Activated T-helper 1 cell treated with anti-CD3 and anti-CD28 coated beads, Interleukin-2, amount 50 U/mL, for 16 hours (primary cell): ENCODE data around the gene EFNB3.

ENCODE experiments used
- DNase-seq, 2 donors: peaks; one replicate each; pipeline ENCODE4 v3.0.0-alpha.2; 2020; ENCODE audit warnings: low read depth in 1 of 2, low spot score in 1 of 2

EFNB3 gene, protein sequence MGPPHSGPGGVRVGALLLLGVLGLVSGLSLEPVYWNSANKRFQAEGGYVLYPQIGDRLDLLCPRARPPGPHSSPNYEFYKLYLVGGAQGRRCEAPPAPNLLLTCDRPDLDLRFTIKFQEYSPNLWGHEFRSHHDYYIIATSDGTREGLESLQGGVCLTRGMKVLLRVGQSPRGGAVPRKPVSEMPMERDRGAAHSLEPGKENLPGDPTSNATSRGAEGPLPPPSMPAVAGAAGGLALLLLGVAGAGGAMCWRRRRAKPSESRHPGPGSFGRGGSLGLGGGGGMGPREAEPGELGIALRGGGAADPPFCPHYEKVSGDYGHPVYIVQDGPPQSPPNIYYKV

DNA sequence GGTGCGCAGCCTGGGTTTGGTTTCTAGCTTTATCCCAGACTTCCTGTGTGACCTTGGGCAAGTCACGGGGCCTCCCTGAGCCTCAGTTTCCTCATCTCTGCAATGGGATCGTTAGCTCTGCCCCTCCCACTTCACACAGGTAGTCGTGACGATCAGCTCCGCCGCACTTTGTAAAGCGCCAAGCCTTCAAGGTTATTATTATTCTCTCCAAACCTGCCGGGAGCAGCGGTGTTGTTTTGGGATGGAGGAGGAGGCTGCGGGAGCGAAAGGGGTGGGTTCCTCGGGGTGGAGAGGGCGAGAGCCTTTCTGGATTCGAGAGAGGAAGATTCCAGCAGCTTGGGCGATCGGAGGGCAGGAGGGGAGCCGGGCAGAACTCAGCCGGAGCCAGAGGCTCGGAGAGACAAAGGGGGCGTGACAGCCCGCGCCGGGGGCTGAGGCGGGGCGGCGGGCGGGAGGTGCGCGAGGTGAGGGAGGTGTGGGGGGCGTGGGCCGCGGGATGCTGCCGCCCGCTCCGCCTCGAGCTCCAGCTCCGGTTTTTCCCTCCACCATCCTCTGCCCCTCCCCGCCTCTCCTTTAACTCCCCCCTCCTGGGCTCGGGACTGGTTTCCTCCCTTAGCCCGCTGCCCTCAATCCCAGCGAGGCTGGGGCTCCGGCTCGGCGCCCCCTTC lies at the start of gene EFNB3:
Gene EFNB3, plus strand, starts transcription at position 602 of the 668 bp plus-strand sequence. CDS start 397 bp downstream, outside the sequence.
- no peak for DNase-seq

DNA sequence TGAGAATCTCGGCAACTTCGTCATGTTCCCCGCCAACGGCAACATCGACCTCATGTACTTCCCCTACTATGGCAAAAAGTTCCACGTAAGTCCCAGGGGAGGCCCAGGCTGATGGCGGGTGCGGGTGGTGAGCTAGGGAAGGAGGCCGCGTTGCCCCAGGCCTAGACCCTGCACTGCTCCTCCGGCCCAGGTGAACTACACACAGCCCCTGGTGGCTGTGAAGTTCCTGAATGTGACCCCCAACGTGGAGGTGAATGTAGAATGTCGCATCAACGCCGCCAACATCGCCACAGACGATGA lies 49.5 kb upstream of the EFNB3 start:
- no peak for DNase-seq

- DNase-seq, result no peak
These were observed 47.9 kb upstream of the EFNB3 start for GRCh38 chr17:7656958-7657609.

DNA sequence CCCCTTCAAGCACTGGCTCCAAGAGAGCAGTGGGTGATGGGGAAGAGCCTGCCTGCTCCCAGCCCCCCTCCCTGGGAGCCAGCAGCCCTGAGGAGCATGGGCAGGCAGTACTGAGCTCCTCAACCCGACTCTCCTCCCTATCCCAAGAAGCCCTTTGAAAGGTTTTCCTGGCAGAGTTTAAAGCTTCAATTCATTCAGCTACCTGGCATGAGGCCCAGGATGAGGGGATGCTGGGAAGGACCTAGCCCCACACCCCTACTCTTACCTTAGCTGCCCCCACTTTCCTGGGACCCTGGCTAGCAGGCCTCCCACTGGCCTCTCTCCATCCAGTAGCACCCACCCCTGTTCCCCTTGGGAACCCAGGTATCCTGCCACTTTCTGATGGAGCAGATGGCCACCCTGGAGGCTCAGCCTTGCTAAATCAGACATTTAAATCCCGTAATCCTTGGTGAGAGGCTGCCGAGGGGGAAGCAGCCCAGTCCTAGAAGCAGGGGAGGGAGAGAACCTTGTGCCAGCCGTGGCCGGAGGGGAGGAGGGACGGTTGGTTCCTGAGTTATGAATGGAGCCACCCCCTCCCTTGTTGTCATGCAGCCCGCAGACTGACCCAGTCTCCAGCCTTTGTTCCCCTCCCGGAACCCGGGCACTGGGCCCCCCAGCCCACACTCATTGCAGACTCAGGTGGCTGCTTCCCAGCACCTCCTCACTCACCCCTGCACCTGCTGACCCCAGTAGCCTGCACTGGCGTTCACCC lies 37.2 kb upstream of the EFNB3 start:
- no peak for DNase-seq

DNA sequence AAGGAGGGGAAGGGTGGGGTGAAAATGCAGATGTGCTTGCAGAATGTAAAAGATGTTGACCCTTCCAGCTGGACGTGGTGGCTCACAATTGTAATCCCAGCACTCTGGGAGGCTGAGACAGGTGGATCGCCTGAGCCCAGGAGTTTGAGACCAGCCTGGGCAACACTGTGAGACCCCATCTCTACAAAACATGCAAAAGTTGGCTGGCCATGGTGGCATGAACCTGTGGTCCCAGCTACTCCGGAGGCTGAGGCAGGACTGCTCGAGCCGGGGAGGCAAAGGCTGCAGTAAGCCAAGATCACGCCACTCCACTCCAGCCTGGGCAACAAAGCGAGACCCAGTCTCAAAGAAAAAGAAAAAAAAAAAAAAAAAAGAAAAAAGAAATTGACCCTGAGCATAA lies 36.5 kb upstream of the EFNB3 start:
- DNase-seq, result no peak

DNA sequence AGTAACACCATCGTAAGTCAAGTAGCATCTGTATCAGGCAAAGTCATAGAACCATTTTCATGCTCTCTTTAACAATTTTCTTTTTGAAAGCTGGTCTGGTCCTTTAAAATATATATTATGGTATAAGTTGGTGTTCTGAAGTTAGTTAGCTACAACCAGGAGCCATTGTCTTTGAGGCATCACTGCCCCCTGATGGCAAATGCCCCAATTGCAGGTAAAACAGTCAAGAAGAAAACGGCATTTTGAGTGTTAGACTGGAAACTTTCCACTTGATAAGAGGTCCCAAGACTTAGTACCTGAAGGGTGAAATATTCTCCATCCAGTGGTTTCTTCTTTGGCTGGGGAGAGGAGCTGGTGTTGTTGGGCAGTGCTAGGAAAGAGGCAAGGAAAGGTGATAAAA lies 31.8 kb upstream of the EFNB3 start:
- no peak for DNase-seq

DNA sequence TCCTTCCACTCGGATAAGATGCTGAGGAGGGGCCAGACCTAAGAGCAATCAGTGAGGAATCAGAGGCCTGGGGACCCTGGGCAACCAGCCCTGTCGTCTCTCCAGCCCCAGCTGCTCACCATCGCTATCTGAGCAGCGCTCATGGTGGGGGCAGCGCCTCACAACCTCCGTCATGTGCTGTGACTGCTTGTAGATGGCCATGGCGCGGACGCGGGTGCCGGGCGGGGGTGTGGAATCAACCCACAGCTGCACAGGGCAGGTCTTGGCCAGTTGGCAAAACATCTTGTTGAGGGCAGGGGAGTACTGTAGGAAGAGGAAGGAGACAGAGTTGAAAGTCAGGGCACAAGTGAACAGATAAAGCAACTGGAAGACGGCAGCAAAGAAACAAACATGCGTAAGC lies 30.1 kb upstream of the EFNB3 start:
- DNase-seq, result no peak

- no peak for DNase-seq
These were observed 28.5 kb upstream of the EFNB3 start for GRCh38 chr17:7676533-7676932.

DNA sequence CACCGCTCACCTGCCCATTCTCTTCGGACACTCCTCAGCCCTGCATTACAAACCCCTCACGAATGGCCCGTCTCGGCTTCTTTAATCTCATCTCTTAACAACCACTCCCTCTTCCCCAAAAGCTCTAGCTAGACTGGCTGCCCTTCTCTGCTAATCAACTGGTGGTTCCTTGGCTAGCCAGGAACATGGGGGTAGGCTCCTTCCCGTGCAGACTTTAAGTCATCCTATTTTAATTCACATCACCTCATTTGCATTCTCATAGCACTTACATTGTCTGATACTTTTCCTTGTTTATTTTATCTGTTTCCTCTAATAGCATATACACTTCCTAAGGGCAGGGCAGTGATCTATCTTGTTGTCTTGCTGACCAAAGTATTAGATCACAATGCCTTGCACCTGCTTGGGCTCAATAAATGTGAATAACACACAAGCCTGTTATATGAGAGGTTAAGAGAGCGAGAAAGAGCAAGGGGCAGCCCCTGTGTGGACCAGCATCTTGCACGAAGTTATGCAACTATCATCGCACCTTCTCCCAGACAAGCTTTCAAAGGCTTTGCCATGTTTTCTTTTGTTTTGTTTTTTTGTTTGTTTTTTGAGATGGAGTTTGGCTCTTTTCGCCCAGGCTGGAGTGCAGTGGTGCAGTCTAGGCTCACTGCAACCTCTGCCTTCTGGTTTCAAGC lies 27.5 kb upstream of the EFNB3 start:
- no peak for DNase-seq

DNA sequence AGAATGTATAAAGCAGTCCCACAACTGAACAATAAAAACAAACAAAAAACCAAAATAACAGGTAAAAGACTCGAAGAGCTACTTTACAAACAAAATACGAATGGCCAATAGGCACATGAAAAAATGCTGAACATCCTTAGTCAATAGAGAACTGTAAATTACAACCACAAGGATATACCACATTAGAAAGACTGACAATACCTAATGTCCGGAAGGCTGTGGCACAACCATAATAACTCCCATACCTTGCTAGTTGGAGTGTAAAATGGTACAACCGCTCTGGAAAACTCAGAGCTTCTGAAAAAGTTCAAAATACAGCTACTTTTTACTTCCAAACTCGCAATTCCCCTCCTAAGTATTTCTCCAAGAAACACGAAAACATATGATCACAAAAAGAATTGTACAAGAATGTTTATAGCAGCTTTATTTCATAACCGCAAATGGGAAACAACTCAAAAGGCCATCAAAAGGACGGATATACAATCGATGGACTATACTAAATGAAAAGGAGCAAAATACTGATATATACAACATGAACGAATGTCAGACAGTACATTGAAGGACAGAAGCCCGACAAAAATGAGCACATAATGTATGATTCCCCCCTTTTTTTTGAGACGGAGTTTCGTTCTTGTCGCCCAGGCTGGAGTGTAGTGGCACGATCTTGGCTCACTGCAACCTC lies 20.0 kb upstream of the EFNB3 start:
- no peak for DNase-seq

DNA sequence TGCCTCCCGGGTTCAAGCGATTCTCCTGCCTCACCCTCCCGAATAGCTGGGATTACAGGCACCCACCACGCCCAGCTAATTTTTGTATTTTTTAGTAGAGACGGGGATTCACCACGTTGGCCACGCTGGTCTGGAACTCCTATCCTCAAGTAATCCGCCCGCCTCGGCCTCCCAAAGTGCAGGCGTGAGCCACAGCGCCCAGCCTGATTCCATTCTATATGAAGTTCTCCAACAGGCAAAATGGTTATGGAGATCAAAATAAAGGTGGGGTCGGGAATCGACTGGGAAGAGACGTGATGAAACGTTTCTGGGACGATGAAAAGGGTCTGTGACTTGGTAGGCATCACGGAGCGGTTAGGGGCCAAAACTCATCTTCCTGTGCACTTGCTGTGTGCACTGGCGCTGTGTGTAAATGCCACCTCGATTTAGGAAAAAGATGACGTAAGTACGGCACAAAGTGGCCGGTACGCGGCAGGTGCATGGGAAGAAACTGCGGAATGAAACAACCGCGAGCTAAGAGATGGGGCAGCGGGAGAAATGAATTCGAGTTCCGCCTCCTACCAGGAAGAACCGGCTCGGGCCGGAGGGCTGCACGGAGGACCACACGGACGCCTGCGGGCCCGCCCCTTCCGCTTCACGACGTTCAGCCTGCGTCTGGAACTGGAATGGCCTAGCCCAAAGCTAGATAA lies 19.3 kb upstream of the EFNB3 start:
- DNase-seq, result peak; percentile 81 to 84

GRCh38 chr17:7686222-7687071 lies 18.6 kb upstream of the EFNB3 start:
- DNase-seq, result peak; percentile 52 to 58

DNA sequence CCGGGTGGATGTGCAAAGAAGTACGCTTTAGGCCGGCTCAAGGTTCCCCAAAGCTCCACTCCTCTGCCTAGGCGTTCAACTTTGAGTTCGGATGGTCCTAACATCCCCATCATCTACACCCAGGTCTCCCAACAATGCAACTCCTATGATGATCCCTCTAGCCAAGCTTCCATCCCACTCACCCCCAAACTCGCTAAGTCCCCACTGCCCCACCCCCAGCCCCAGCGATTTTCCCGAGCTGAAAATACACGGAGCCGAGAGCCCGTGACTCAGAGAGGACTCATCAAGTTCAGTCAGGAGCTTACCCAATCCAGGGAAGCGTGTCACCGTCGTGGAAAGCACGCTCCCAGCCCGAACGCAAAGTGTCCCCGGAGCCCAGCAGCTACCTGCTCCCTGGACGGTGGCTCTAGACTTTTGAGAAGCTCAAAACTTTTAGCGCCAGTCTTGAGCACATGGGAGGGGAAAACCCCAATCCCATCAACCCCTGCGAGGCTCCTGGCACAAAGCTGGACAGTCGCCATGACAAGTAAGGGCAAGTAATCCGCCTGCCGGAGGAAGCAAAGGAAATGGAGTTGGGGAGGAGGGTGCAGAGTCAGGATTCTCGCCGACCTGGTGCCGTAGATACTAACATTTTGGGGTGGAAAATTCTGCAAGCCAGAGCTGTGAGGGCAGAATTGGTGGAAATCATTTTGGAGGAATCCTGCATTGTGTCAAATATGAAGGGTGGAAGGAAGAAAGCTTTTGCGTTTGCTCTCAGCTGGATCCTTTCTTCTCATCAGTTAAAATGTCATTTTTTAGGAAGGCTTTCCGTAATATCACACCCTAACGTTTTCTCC lies 17.7 kb upstream of the EFNB3 start, which contains the start of gene TP53:
Gene TP53, minus strand, starts transcription at position 419 of the 836 bp plus-strand sequence. CDS start 10,896 bp downstream, outside the sequence.
- peak; percentile 69 to 80 for DNase-seq

- peak; percentile 92 to 93 for DNase-seq
These were observed 16.8 kb upstream of the EFNB3 start, which contains the start of gene WRAP53 for GRCh38 chr17:7687908-7688807. TSS of gene WRAP53 (plus strand) at chr17:7688477. CDS start at chr17:7688649, 172 bp downstream.

- no peak for DNase-seq
These were observed 16.1 kb upstream of the EFNB3 start for GRCh38 chr17:7688808-7689316.

DNA sequence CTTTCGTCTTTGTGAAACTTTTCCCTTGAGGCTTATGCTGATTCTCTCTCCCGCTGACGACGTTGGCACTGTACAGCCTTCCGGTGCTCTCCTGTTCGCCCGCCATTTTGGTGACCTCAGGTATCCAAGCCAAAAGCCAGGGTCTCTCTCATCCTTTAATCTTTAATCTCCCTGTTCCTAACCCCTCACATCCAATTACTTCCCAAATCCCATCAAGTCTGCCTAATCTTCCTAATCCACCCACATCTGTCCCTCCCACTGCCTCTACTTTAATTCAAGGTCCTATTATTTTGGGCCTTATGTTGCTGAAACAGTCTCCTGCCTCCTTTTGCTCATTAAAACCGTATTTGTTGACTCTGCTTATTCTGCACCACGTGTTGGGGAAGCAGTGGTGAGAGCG lies 9.4 kb upstream of the EFNB3 start:
- DNase-seq, result no peak
